ENCODE data around the gene TMEM109. TPM values are rescaled to one million over a fixed set of nuclear protein-coding genes. Genes with fewer than 3 reads are reported as not detected.

The TMEM109 gene
- total and polyA plus RNA-seq, 2 experiments from 2014 or later, result 17.4 to 17.7 TPM

DNA sequence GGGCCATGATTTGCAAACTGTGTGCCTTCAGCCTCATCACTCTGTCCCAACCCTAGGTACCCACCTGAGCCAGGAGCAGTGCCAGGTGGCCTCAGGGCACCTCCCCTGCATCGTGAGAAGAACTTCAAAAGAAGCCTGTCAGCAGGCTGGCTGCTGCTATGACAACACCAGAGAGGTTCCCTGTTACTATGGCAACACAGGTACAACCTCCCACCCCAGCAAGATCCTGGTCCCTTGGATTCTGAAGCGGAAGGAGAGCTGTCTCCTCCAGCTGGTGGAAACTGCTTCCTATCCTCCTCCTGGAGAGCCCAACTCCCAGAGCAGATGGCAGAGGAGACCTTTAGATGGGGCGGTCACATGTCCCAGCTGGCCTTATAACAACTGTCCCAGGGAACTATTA lies 43.7 kb upstream of the TMEM109 start:
- no peaks in the 10 kb centered on the region for H4K20me1 ChIP-seq (replicated peaks; ENCODE audit: insufficient read depth)
- no peaks in the 10 kb centered on the region for H3K27me3 ChIP-seq (ENCODE audit: insufficient read depth)
- no peaks in the 10 kb centered on the region for H3F3A ChIP-seq (replicated peaks; ENCODE audit: low read depth)
- TF ChIP-seq JUNB (IDR thresholded peaks at IDR 0.05; ENCODE audit: unreplicated experiment), result no peak
- TF ChIP-seq ZNF114 (CRISPR knock-in tag; IDR thresholded peaks at IDR 0.05), result no peak
- TF ChIP-seq EZH2phosphoT487 (IDR thresholded peaks at IDR 0.05; ENCODE audit: unreplicated experiment), result no peak
- Mint-ChIP-seq H3K27ac (no peak overlapping the region), H3K4me3 (no peak overlapping the region), H3K9me3 (no peaks in the 10 kb centered on the region; the same call in 2 of the 3 replicates), H3K4me1 (peaks cover 6% of the 10 kb centered on the region; the same call in 2 of the 3 replicates), H3K27me3 (ENCODE audit: insufficient read depth, low read depth, poor library complexity) (peaks cover 4% of the 10 kb centered on the region), H3K36me3 (ENCODE audit: low read depth) (no peaks in the 10 kb centered on the region)
- H3K79me2 ChIP-seq (replicated peaks; ENCODE audit: insufficient read depth), result no peaks in the 10 kb centered on the region
- no peak overlapping the region for H3K4me2 ChIP-seq
- H3K27ac ChIP-seq (ENCODE audit: low read depth), result no peak overlapping the region
- H2AFZ ChIP-seq, result no peak overlapping the region
- H3K4me3 ChIP-seq, result no peak overlapping the region
- DNase-seq (ENCODE audit: low spot score), result peak; percentile 58
- H3K36me3 ChIP-seq (ENCODE audit: insufficient read depth), result no peaks in the 10 kb centered on the region
- no peaks in the 10 kb centered on the region for H3K4me1 ChIP-seq (ENCODE audit: insufficient read depth)
- no peaks in the 10 kb centered on the region for H3K9me2 ChIP-seq (ENCODE audit: insufficient read depth)
- ATAC-seq, result peak; percentile 15; the same call in 2 of the 3 replicates

DNA sequence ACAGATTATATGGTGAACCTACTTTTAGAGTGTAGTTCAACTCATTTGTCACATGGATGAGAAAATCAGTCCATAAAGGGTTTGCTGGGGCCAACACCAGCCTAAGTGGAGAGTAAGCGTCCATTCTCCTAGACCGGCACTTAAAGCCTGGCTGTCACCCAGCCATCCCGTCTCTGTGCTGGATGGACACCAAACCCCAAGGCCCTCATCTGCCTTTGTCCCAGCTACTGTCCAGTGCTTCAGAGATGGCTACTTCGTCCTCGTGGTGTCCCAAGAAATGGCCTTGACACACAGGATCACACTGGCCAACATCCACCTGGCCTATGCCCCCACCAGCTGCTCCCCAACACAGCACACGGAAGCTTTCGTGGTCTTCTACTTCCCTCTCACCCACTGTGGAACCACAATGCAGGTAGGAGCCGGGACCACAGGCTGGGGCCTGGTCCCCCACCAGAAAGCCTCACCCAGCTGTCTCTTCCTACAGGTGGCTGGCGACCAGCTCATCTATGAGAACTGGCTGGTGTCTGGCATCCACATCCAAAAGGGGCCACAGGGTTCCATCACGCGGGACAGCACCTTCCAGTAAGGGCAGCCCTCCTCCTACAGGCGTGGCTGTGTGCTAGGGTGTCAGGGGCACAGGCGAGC lies 43.1 kb upstream of the TMEM109 start:
- Histone ChIP-seq H2AFZ (no peak overlapping the region), H4K20me1 (replicated peaks; ENCODE audit: insufficient read depth) (no peaks in the 10 kb centered on the region), H3K4me2 (no peak overlapping the region), H3K27me3 (ENCODE audit: insufficient read depth) (no peaks in the 10 kb centered on the region), H3F3A (replicated peaks; ENCODE audit: low read depth) (no peaks in the 10 kb centered on the region), H3K36me3 (ENCODE audit: insufficient read depth) (no peaks in the 10 kb centered on the region), H3K4me1 (ENCODE audit: insufficient read depth) (no peaks in the 10 kb centered on the region), H3K79me2 (replicated peaks; ENCODE audit: insufficient read depth) (no peaks in the 10 kb centered on the region), H3K4me3 (no peak overlapping the region), H3K9me2 (ENCODE audit: insufficient read depth) (no peaks in the 10 kb centered on the region), H3K27ac (ENCODE audit: low read depth) (no peak overlapping the region)
- no peak overlapping the region for H3K4me3 Mint-ChIP-seq
- H3K27ac Mint-ChIP-seq, result no peak overlapping the region
- no peaks in the 10 kb centered on the region for H3K36me3 Mint-ChIP-seq (ENCODE audit: low read depth)
- no peak for TF ChIP-seq EZH2 (IDR thresholded peaks at IDR 0.05; ENCODE audit: low read depth, unreplicated experiment)
- no peak for TF ChIP-seq EZH2phosphoT487 (IDR thresholded peaks at IDR 0.05; ENCODE audit: unreplicated experiment)
- no peak for TF ChIP-seq STAT1 (IDR thresholded peaks at IDR 0.05; ENCODE audit: unreplicated experiment)
- TF ChIP-seq JUNB (IDR thresholded peaks at IDR 0.05; ENCODE audit: unreplicated experiment), result no peak
- TF ChIP-seq ZNF114 (CRISPR knock-in tag; IDR thresholded peaks at IDR 0.05), result no peak
- TF ChIP-seq, protein P1, sequence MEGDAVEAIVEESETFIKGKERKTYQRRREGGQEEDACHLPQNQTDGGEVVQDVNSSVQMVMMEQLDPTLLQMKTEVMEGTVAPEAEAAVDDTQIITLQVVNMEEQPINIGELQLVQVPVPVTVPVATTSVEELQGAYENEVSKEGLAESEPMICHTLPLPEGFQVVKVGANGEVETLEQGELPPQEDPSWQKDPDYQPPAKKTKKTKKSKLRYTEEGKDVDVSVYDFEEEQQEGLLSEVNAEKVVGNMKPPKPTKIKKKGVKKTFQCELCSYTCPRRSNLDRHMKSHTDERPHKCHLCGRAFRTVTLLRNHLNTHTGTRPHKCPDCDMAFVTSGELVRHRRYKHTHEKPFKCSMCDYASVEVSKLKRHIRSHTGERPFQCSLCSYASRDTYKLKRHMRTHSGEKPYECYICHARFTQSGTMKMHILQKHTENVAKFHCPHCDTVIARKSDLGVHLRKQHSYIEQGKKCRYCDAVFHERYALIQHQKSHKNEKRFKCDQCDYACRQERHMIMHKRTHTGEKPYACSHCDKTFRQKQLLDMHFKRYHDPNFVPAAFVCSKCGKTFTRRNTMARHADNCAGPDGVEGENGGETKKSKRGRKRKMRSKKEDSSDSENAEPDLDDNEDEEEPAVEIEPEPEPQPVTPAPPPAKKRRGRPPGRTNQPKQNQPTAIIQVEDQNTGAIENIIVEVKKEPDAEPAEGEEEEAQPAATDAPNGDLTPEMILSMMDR (conservative IDR thresholded peaks at IDR 0.05; ENCODE audit: low read depth in 2 of 2), result no peak
- TF ChIP-seq, protein P2, sequence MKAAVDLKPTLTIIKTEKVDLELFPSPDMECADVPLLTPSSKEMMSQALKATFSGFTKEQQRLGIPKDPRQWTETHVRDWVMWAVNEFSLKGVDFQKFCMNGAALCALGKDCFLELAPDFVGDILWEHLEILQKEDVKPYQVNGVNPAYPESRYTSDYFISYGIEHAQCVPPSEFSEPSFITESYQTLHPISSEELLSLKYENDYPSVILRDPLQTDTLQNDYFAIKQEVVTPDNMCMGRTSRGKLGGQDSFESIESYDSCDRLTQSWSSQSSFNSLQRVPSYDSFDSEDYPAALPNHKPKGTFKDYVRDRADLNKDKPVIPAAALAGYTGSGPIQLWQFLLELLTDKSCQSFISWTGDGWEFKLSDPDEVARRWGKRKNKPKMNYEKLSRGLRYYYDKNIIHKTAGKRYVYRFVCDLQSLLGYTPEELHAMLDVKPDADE (IDR thresholded peaks at IDR 0.05), result no peak
- TF ChIP-seq POLR2AphosphoS5 (IDR thresholded peaks at IDR 0.05; ENCODE audit: low read depth), result no peak
- no peak for TF ChIP-seq CREB1 (CRISPR knock-in tag; IDR thresholded peaks at IDR 0.05; ENCODE audit: low read depth)
- no peak for TF ChIP-seq ZNF331 (CRISPR knock-in tag; IDR thresholded peaks at IDR 0.05; ENCODE audit: low read depth)
- H3K4me1 Mint-ChIP-seq, result peaks cover 6% of the 10 kb centered on the region; the same call in 2 of the 3 replicates
- ATAC-seq, result no peak
- H3K9me3 Mint-ChIP-seq, result no peaks in the 10 kb centered on the region; the same call in 2 of the 3 replicates
- DNase-seq (ENCODE audit: low spot score), result no peak
- peaks cover 4% of the 10 kb centered on the region for H3K27me3 Mint-ChIP-seq (ENCODE audit: insufficient read depth, low read depth, poor library complexity)

Measured in GM23338 (cell line).